Measurements from ENCODE around the gene WAPL. TPM values are rescaled to one million over a fixed set of nuclear protein-coding genes. Genes with fewer than 3 reads are reported as not detected.
A peak's percentile ranks its signal among the peaks of the same experiment; 100 is the strongest.

The WAPL gene
- polyA plus RNA-seq, 1 of the 3 experiments (the other 2 are of a cell fraction): 8.7 TPM

- TF ChIP-seq RXRA (IDR thresholded peaks at IDR 0.05; ENCODE audit: borderline replicate concordance, low read depth) (no peak), SIN3A (IDR thresholded peaks at IDR 0.05; ENCODE audit: borderline replicate concordance, low read depth, low read length) (no peak), IRF3 (IDR thresholded peaks at IDR 0.05; ENCODE audit: low read depth, low read length) (no peak)
Observed at GRCh38 chr10:86545101-86545500, 23.5 kb upstream of the WAPL start (continued).

GRCh38 chr10:86540016-86540415 is 18.4 kb upstream of the WAPL start:
- POLR2A ChIA-PET: no interaction called here
- 90% methylated on average over 3 of the region's 5 CpGs for WGBS (ENCODE audit: low lambda C conversion rate)

More at GRCh38 chr10:86540016-86540415, 18.4 kb upstream of the WAPL start:
- no peaks in the 10 kb centered on the region for H3F3A ChIP-seq (replicated peaks; ENCODE audit: insufficient read depth)
- H3K4me3 ChIP-seq (ENCODE audit: low read depth in 2 of 2, low read length in 1 of 2): no peak overlapping the region
- CTCF ChIA-PET: no interaction called here
- peaks cover 0 to 5% of the 10 kb centered on the region in 2 experiments; a peak in 1 of 4 replicates for H3K4me1 ChIP-seq (ENCODE audit: control insufficient read depth in 1 of 2, insufficient read depth in 2 of 2, low read depth in 1 of 2, low read length in 1 of 2)
- H2AFZ ChIP-seq (ENCODE audit: low read depth): no peak overlapping the region
- H3K27me3 ChIP-seq (ENCODE audit: insufficient read depth): no peaks in the 10 kb centered on the region
- no peaks in the 10 kb centered on the region for H3K9me2 ChIP-seq
- peak; percentile 40 for DNase-seq
- no peak overlapping the region for H3K4me2 ChIP-seq
- H3K27ac ChIP-seq (ENCODE audit: low read depth in 2 of 2, low read length in 1 of 2): no peak overlapping the region
- no peak overlapping the region for H3K9ac ChIP-seq
- TF ChIP-seq RFX5 (IDR thresholded peaks at IDR 0.05; ENCODE audit: low read length): no peak
- TF ChIP-seq CHD2 (IDR thresholded peaks at IDR 0.05; ENCODE audit: low read length, partially characterized antibody): no peak
- TF ChIP-seq MXI1 (IDR thresholded peaks at IDR 0.05; ENCODE audit: low read depth, low read length): no peak
- TF ChIP-seq SIN3A (IDR thresholded peaks at IDR 0.05; ENCODE audit: borderline replicate concordance, low read depth, low read length): no peak
- no peak for TF ChIP-seq MAX (IDR thresholded peaks at IDR 0.05; ENCODE audit: low read depth)
- no peak for TF ChIP-seq GATA2 (CRISPR knock-in tag; IDR thresholded peaks at IDR 0.05)
- TF ChIP-seq EP300 (IDR thresholded peaks at IDR 0.05; ENCODE audit: borderline replicate concordance in 1 of 2, low read depth in 1 of 2, low read length in 1 of 2): no peak
- TF ChIP-seq SMC3 (IDR thresholded peaks at IDR 0.05; ENCODE audit: low read depth, low read length): no peak
- no peak for TF ChIP-seq TEAD4 (IDR thresholded peaks at IDR 0.05; ENCODE audit: borderline replicate concordance, insufficient read depth)
- TF ChIP-seq, protein P1, sequence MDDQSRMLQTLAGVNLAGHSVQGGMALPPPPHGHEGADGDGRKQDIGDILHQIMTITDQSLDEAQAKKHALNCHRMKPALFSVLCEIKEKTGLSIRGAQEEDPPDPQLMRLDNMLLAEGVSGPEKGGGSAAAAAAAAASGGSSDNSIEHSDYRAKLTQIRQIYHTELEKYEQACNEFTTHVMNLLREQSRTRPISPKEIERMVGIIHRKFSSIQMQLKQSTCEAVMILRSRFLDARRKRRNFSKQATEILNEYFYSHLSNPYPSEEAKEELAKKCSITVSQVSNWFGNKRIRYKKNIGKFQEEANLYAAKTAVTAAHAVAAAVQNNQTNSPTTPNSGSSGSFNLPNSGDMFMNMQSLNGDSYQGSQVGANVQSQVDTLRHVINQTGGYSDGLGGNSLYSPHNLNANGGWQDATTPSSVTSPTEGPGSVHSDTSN (IDR thresholded peaks at IDR 0.05): no peak
- no peak for TF ChIP-seq CTCF (IDR thresholded peaks at IDR 0.05)
- no peak for TF ChIP-seq POLR2AphosphoS5 (IDR thresholded peaks at IDR 0.05; ENCODE audit: low read depth, low read length)
- TF ChIP-seq, protein P2, sequence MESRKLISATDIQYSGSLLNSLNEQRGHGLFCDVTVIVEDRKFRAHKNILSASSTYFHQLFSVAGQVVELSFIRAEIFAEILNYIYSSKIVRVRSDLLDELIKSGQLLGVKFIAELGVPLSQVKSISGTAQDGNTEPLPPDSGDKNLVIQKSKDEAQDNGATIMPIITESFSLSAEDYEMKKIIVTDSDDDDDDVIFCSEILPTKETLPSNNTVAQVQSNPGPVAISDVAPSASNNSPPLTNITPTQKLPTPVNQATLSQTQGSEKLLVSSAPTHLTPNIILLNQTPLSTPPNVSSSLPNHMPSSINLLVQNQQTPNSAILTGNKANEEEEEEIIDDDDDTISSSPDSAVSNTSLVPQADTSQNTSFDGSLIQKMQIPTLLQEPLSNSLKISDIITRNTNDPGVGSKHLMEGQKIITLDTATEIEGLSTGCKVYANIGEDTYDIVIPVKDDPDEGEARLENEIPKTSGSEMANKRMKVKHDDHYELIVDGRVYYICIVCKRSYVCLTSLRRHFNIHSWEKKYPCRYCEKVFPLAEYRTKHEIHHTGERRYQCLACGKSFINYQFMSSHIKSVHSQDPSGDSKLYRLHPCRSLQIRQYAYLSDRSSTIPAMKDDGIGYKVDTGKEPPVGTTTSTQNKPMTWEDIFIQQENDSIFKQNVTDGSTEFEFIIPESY (IDR thresholded peaks at IDR 0.05; ENCODE audit: borderline replicate concordance, low read depth): no peak
- no peak for TF ChIP-seq REST (IDR thresholded peaks at IDR 0.05; ENCODE audit: low read depth, low read length)
- no peak for TF ChIP-seq RAD21 (IDR thresholded peaks at IDR 0.05; ENCODE audit: low read length)
- no peak for TF ChIP-seq TCF12 (IDR thresholded peaks at IDR 0.05)
- no peak for TF ChIP-seq TAF1 (IDR thresholded peaks at IDR 0.05; ENCODE audit: borderline replicate concordance, low read depth, low read length)
- no peaks in the 10 kb centered on the region for H3K9me3 ChIP-seq
- H3K36me3 ChIP-seq (replicated peaks in 1 of 2; ENCODE audit: control insufficient read depth in 1 of 2, insufficient read depth in 2 of 2, low read length in 1 of 2): no peaks in the 10 kb centered on the region
- no peaks in the 10 kb centered on the region for H3K79me2 ChIP-seq (ENCODE audit: insufficient read depth)
- no peaks in the 10 kb centered on the region for H4K20me1 ChIP-seq (ENCODE audit: insufficient read depth)
